HG03060 (cell line): ENCODE data around the gene DLK1.

Source experiments
- ATAC-seq: cut with Tn5 transposase; IDR thresholded peaks from one replicate; pipeline ENCODE4 v1.9.1; 2021; ENCODE audit warnings: low read depth, moderate number of reproducible peaks; ENCODE audit not compliant: unreplicated experiment

DLK1 gene

DNA sequence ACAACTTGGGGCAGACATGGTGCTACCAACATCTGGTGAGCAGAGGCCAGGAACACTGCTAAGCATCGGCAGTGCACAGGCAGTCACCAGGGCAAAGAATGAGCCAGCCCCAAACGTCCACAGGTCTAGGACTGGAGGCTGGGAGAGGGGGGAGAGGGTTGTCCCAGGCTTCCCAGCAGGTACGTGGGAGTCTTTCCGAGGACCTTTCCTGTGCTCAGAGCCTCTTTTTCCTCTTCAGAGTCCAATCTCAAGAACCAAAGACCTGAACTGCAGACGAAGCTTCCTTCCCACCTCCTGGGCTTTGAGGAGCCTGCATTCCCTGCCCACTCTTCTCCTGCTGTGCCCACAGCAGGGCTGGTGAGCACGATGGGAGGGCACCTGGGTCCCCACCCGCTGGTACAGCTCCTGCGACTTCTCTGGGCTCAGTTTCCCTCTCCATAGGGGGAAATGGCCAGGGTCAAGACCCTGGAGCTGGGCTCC is 48.7 kb downstream of the DLK1 start:
- ATAC-seq = no peak

GRCh38 chr14:100775831-100776591 is 49.3 kb downstream of the DLK1 start:
- ATAC-seq = no peak

GRCh38 chr14:100776681-100777365 is 50.1 kb downstream of the DLK1 start:
- ATAC-seq = no peak

DNA sequence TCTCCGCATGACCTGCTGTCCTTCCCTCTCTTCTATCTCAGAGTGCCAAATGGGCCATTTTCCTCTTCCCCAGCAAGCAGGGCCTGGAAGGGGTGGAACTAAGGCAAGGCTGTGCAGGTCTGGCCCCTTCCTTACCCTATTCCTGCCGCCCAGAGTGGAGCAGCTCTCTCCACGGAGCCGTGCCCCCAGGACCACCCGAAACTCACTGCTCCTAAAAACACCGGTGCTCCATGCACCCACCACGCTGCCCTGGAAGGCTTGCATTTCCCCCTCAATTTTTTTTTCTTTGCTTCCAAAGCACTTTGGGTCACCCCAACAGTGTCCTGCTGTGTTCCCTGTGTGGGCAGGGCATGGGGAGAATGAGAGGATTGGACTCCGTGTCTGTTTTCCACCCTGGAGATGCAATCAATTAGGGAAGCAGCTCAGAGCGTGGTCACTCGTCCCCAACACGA is 50.7 kb downstream of the DLK1 start:
- no peak for ATAC-seq

DNA sequence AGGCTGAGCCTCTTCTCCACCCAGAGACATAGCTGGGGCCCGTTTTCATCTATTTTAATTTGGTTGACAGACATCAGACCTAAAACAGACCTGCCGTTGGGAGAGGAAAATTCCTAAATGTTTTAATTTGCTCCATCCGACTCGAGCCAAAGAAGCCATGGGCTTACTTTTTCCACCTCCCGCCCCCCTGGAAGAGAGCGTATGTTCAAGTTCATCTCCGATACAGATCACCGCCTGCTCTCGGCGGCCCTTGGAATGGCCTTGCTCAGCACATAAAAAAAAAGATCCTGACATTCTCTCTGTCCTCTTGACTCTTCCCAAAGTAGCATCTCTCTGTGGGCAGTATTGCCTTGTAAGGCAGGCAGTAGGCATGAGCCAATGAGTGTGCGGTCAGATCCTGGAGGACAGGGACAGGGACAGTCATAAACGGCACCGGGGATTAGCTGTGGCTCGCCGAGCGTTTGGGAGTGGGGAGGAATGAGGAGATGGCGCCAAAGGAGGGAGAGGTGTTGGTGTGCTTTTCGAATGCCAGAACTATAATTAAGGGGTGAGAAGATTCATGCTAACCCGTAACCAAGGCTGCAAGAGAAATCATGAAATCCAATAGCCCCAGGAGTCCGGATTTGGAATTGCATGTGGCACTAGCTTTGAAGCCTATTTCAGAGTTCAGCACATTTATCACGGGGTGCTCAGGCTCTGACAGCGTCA is 51.3 kb downstream of the DLK1 start:
- no peak for ATAC-seq

- no peak for ATAC-seq
Measured at GRCh38 chr14:100778526-100778882, 51.8 kb downstream of the DLK1 start.

GRCh38 chr14:100778951-100779690 is 52.4 kb downstream of the DLK1 start:
- ATAC-seq = no peak

- no peak for ATAC-seq
Measured at GRCh38 chr14:100779691-100780080, 53.0 kb downstream of the DLK1 start.

GRCh38 chr14:100780246-100780645 is 53.6 kb downstream of the DLK1 start:
- ATAC-seq = no peak

DNA sequence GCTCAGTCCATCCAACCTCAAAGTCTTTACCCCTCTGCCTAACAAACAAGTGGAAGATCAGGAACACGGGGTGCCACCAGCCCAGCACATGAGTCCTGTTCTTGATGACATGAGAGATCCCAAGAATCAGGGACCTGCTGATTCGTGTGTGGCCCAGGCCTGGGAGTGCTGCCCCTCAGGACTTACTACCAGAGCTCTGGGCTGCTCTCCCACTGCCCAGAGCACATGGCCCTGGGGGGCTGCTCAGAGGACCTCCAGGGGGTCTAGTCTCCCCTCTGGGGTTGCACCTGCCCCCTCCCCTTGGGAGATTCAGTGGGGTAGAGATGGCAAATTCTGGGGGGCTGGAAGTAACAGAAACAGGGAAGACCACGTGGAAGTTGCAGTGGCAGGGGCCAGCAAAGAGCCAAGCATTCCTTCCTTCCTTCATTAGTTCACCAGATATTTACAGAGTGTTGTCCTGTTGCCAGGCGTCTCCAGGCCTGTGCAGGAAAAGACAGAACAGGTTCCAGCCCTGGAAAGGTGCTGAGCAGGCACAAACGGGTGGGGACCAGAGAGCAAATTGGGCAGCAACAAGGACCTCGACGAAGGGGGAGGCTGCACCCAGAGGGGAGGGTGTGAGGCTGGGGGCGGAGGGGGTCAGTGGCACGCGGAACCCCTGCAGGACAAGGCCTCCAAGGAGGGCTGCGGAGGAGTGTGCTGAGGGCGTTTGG is 54.1 kb downstream of the DLK1 start:
- ATAC-seq = no peak

- no peak for ATAC-seq
Measured at GRCh38 chr14:100781952-100782351, 55.3 kb downstream of the DLK1 start.

DNA sequence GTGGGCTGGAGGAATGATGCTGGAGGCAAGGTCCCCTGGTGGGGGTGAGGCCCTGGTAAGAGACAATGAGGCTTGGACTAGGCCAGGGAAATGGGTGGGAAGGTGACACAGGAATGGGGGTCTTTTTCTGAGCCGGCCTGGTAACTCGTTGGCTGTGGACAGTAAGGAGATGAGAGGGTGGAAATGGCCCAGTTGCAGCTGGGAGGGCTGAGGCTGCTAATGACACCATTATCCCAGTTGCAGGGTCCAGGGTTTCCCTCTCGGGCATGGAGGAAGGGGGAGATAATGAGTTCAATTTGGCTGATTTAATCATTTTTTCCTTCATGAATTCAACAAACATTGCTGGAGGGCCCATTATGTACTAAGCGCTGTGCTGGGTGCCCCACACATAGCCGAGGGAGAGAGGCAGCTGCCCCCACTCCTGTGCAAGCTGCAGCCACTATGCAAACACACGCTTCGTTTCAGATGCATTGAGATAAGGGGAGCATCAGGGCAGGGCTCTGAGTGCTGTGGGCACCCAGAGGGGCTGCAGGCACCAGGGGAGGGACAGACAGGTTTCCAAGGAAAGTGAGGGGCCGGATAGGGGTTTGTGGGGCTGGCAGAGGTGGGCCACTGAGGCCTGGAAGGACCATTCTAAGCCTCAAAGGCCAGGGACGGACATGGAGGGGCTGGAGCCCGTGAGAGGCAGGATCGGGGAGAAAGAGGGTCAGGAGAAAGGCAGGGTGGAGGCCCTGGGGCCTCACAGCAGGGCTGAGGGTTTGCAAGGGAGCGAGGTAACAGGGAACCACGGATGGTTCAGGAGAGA is 56.0 kb downstream of the DLK1 start:
- no peak for ATAC-seq

GRCh38 chr14:100783630-100784370 is 57.1 kb downstream of the DLK1 start:
- no peak for ATAC-seq

- ATAC-seq = no peak
Measured at GRCh38 chr14:100784523-100785337, 58.0 kb downstream of the DLK1 start.

GRCh38 chr14:100785338-100785615 is 58.6 kb downstream of the DLK1 start:
- no peak for ATAC-seq

- no peak for ATAC-seq
Measured at GRCh38 chr14:100785626-100786025, 58.9 kb downstream of the DLK1 start.

DNA sequence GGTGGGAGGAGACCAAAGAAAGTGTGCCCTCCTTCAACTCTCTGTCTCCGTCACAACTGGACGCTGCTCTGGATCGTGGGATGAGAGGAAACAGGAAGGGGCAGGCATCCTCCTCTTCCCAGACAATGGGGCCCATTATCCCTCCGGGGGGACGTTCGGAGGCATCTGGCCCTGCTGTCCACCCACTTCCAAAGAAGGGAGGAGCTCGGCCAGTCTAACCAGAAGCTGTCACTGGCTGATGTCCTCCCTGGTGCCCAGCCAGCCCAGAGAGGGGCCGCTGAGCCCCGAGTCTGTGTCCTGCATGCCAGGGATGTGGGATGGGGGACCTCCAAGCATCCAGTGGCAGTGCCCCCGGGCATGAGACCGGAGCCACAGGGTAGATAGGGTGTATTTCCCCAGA is 59.4 kb downstream of the DLK1 start:
- ATAC-seq = no peak

GRCh38 chr14:100786576-100787219 is 60.0 kb downstream of the DLK1 start:
- no peak for ATAC-seq
